ENCODE results near the gene ATP10B.

- no peak for TF ChIP-seq CTCF (conservative IDR thresholded peaks at IDR 0.05; ENCODE audit: low read length)
- TF ChIP-seq EZH2phosphoT487 (IDR thresholded peaks at IDR 0.05; ENCODE audit: borderline replicate concordance, low read depth, low read length): no peak
Measured at GRCh38 chr5:160520609-160521391, 331.2 kb downstream of the ATP10B start.
